AG04449 (cell line): ENCODE measurements around the gene CC2D2A.

Experiments used
- CTCF ChIA-PET: fragments of 350-600 bp; formaldehyde crosslinking; extraction: SDS; loops from one replicate; lab custom pipeline; 2021; ENCODE audit warnings: antibody characterized with exemption; lab: Yijun Ruan, JAX
- POLR2A ChIA-PET: fragments of 400-600, 350-600 bp; formaldehyde crosslinking; extraction: SDS; loops from one replicate; lab custom pipeline; 2020; ENCODE audit warnings: antibody characterized with exemption, inconsistent platforms; lab: Yijun Ruan, JAX
- DNase-seq: peaks from one replicate; pipeline ENCODE4 v3.0.0-alpha.2; 2010; ENCODE audit warnings: low read depth, low spot score
- H3K4me3 ChIP-seq: 2 replicates; pipeline ENCODE4 v1.5.1; 2011; ENCODE audit warnings: low read depth, mild to moderate bottlenecking, control low read depth, low read length
- CTCF ChIP-seq: IDR thresholded peaks from one replicate; pipeline ENCODE4 v1.5.1; 2011; ENCODE audit warnings: mild to moderate bottlenecking, moderate library complexity, low read length, control low read depth, inconsistent platforms; ENCODE audit not compliant: insufficient read depth; ENCODE audit errors: missing control alignments

CC2D2A gene

GRCh38 chr4:15551740-15552446 lies 82.2 kb downstream of the CC2D2A start:
- H3K4me3 ChIP-seq = no peak overlapping the region
- TF ChIP-seq CTCF = no peak
- DNase-seq = no peak
- ChIA-PET CTCF (no interaction called here), POLR2A (no interaction called here)

GRCh38 chr4:15552557-15553362 lies 83.1 kb downstream of the CC2D2A start:
- TF ChIP-seq CTCF = no peak
- CTCF ChIA-PET = no interaction called here
- POLR2A ChIA-PET = no interaction called here
- H3K4me3 ChIP-seq = no peak overlapping the region
- no peak for DNase-seq

GRCh38 chr4:15556511-15557092 lies 86.9 kb downstream of the CC2D2A start:
- ChIA-PET POLR2A (no interaction called here), CTCF (no interaction called here)
- TF ChIP-seq CTCF = no peak
- H3K4me3 ChIP-seq = no peak overlapping the region
- no peak for DNase-seq

GRCh38 chr4:15557786-15558550 lies 88.3 kb downstream of the CC2D2A start:
- POLR2A ChIA-PET = no interaction called here

GRCh38 chr4:15558561-15558960 lies 88.9 kb downstream of the CC2D2A start:
- no peak overlapping the region for H3K4me3 ChIP-seq
- POLR2A ChIA-PET = no interaction called here
- TF ChIP-seq CTCF = no peak
- CTCF ChIA-PET = no interaction called here
- DNase-seq = no peak

More at GRCh38 chr4:15557786-15558550, 88.3 kb downstream of the CC2D2A start:
- no peak for TF ChIP-seq CTCF
- CTCF ChIA-PET = no interaction called here
- DNase-seq = no peak
- no peak overlapping the region for H3K4me3 ChIP-seq

- no peak overlapping the region for H3K4me3 ChIP-seq
- DNase-seq = no peak
- CTCF ChIA-PET = no interaction called here
- POLR2A ChIA-PET = no interaction called here
- TF ChIP-seq CTCF = no peak
Observed at GRCh38 chr4:15562114-15562513, 92.4 kb downstream of the CC2D2A start.
